ENCODE results near the gene MYO16.

GRCh38 chr13:108955741-108956140 is 326.3 kb downstream of the MYO16 start:
- TF ChIP-seq POLR2A (IDR thresholded peaks at IDR 0.05) (no peak), CTCF (IDR thresholded peaks at IDR 0.05) (no peak), EP300 (IDR thresholded peaks at IDR 0.05) (no peak)

Data from tibial nerve (tissue), 4 donors.